Smooth muscle cell (in vitro differentiated cells): ENCODE results near the gene B3GNT2. TPM values are rescaled to one million over a fixed set of nuclear protein-coding genes. Genes with fewer than 3 reads are reported as not detected.

Experiments
- DNase-seq: peaks from one replicate; lab custom pipeline; 2025; ENCODE audit not compliant: unreplicated experiment; lab: John Stamatoyannopoulos, UW
- H2AFZ ChIP-seq: fragments of 200-600 bp; sonication (generic); 2 replicates; pipeline ENCODE4 v1.6.0; 2016; ENCODE audit warnings: antibody characterized with exemption, low read depth, mild to moderate bottlenecking
- H3F3A ChIP-seq: fragments of 200-600 bp; sonication (generic); 2 replicates; pipeline ENCODE4 v1.6.0; 2017; ENCODE audit warnings: antibody characterized with exemption, low read depth
- H3K27ac ChIP-seq: fragments of 200-600 bp; sonication (generic); 2 replicates; pipeline ENCODE4 v1.5.1; 2016; ENCODE audit warnings: low read depth, mild to moderate bottlenecking
- H3K27me3 ChIP-seq: fragments of 200-600 bp; sonication (generic); 2 replicates; pipeline ENCODE4 v1.6.1; 2016; ENCODE audit warnings: low read depth, mild to moderate bottlenecking
- H3K36me3 ChIP-seq: fragments of 200-600 bp; sonication (generic); 2 replicates; pipeline ENCODE4 v1.5.1; 2016; ENCODE audit warnings: low read depth
- H3K4me1 ChIP-seq: fragments of 200-600 bp; sonication (generic); 2 replicates; pipeline ENCODE4 v1.5.1; 2016; ENCODE audit warnings: low read depth
- H3K4me2 ChIP-seq: fragments of 200-600 bp; sonication (generic); 2 replicates; pipeline ENCODE4 v1.6.0; 2016; ENCODE audit warnings: mild to moderate bottlenecking
- H3K4me3 ChIP-seq: fragments of 200-600 bp; sonication (generic); 2 replicates; pipeline ENCODE4 v1.5.1; 2016; ENCODE audit warnings: mild to moderate bottlenecking
- H3K79me2 ChIP-seq: fragments of 200-600 bp; sonication (generic); 2 replicates; pipeline ENCODE4 v1.6.0; 2016; ENCODE audit warnings: low read depth, mild to moderate bottlenecking
- H3K9ac ChIP-seq: fragments of 200-600 bp; sonication (generic); 2 replicates; pipeline ENCODE4 v1.6.0; 2016; ENCODE audit warnings: low read depth
- H3K9me3 ChIP-seq: fragments of 200-600 bp; sonication (generic); replicated peaks from 2 replicates; pipeline ENCODE4 v1.5.1; 2016; ENCODE audit warnings: low read depth
- H4K20me1 ChIP-seq: fragments of 200-600 bp; sonication (generic); 2 replicates; pipeline ENCODE4 v1.6.0; 2016; ENCODE audit warnings: low read depth
- WGBS: methylation state at CpG from one replicate; pipeline ENCODE4 v1.1.7; 2016; ENCODE audit warnings: low lambda C conversion rate; 5-methylcytosine and 5-hydroxymethylcytosine counted together
- polyA plus RNA-seq: library from polyadenylated mRNA; unstranded; fragments of >200 nt; fragmentation: Nextera tagmentation; extraction: Ambion mirVana; gene quantifications from 2 replicates; pipeline ENCODE4 v1.2.1, GENCODE V29; 2016
- total RNA-seq: library from RNA; depleted of rRNA; stranded (reverse); fragments of >200 nt; gene quantifications from 2 replicates; pipeline ENCODE4 v1.2.3, GENCODE V29; 2014
- TF ChIP-seq, protein P1 (sequence below): fragments of 200-600 bp; sonication (generic); IDR thresholded peaks from 2 replicates; pipeline ENCODE4 v1.5.1; 2017; ENCODE audit warnings: borderline replicate concordance, mild to moderate bottlenecking, antibody characterized with exemption; ENCODE audit not compliant: insufficient read depth, poor library complexity, severe bottlenecking

The B3GNT2 gene
- total and polyA plus RNA-seq, 2 experiments from 2014 or later, result 16.5 to 29.3 TPM

DNA sequence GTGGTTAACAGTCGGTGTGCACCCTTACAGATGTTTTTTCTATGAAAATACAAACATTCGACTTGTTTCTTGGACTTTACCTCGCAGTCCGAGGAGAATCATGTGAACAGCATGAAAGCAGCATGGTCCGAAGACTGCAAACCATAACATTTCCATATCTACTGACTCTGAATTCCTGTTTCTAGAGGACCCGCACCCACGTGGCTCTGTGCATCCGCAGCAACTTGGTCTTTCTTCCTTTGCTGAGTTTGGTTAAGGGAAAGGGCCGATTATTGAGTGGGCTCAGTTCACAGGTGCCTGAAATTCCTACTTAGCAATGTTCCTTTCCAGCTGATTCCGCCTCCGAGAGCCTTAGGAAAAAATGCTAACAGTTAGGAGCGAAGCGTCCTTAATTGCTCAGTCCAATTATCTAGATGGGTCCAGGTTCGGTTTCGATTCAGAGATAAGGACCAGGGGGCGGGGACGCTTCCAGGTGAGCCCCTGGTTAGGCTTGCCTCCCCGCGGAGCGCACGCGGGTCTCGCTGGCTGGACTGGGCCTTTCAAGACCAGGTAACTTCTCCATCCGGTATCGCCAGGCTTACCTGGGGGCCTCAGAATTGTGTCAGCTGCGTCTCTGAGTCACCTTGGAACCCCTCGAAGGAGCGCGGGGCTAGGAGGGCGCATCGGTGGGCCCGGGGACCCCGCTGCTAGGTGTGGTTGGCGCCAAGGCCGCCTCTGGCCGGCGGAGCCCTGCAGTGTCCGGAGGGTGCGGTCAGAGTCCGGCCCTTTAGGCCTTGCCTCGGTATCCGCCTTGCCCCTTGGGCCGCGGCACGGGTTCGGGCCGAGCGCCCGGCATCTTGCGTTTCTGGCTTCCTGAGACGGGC, 1.1 kb upstream of the B3GNT2 start:
- Histone ChIP-seq H3F3A (no peaks in the 10 kb centered on the region), H3K4me2 (peak overlapping the region; percentile 100), H3K36me3 (no peaks in the 10 kb centered on the region), H4K20me1 (peaks cover 28% of the 10 kb centered on the region), H3K4me1 (peaks cover 15% of the 10 kb centered on the region), H3K4me3 (peak overlapping the region; percentile 90), H3K27ac (no peak overlapping the region), H3K9me3 (no peaks in the 10 kb centered on the region), H3K9ac (no peak overlapping the region), H3K27me3 (no peaks in the 10 kb centered on the region), H2AFZ (peak overlapping the region; percentile 98), H3K79me2 (peaks cover 34% of the 10 kb centered on the region)
- WGBS, result 78% methylated on average over 50 of the region's 51 CpGs
- no peak for DNase-seq
- TF ChIP-seq, protein P1, sequence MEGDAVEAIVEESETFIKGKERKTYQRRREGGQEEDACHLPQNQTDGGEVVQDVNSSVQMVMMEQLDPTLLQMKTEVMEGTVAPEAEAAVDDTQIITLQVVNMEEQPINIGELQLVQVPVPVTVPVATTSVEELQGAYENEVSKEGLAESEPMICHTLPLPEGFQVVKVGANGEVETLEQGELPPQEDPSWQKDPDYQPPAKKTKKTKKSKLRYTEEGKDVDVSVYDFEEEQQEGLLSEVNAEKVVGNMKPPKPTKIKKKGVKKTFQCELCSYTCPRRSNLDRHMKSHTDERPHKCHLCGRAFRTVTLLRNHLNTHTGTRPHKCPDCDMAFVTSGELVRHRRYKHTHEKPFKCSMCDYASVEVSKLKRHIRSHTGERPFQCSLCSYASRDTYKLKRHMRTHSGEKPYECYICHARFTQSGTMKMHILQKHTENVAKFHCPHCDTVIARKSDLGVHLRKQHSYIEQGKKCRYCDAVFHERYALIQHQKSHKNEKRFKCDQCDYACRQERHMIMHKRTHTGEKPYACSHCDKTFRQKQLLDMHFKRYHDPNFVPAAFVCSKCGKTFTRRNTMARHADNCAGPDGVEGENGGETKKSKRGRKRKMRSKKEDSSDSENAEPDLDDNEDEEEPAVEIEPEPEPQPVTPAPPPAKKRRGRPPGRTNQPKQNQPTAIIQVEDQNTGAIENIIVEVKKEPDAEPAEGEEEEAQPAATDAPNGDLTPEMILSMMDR, result no peak

DNA sequence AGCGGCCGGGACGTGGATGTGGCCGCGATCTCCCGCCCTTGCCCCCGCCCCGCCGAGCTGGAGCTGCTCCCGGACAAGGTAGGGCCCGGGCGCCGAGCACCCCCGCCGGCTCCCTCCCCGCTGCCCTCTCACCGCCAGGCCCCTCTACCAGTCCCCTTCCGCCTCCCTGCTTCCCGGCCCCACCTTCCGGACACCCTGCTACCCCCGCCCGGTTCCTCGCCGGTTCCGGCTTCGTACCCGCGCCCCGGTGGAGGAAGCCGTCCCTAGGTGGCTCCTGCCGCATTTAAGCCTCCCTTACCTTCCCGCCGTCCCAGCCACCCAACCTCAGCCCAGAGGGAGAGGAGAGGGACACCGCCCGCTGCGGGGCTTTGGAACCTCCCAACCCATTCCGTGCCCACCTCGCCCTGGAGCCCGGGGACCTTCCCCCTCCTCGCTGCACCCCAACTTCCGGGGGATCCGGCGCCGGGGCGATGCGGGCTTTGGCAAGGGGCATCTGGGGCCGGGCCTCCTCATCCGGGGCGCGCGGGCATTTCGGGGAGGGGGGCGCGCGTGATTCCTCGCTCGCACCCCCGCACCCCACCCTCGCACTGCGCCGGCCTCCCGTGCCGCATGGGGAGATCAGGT, 475 bp downstream of the B3GNT2 start:
- H3K36me3 ChIP-seq, result no peaks in the 10 kb centered on the region
- H4K20me1 ChIP-seq, result peaks cover 44% of the 10 kb centered on the region
- H3K9ac ChIP-seq, result peak overlapping the region; percentile 68
- H3K27me3 ChIP-seq, result no peaks in the 10 kb centered on the region
- H3K4me1 ChIP-seq, result peaks cover 25% of the 10 kb centered on the region
- no peak for DNase-seq
- no peaks in the 10 kb centered on the region for H3K9me3 ChIP-seq
- peak overlapping the region; percentile 67 for H2AFZ ChIP-seq
- 3% methylated on average over 23 of the region's 63 CpGs for WGBS
- H3K4me3 ChIP-seq, result peak overlapping the region; percentile 90
- H3F3A ChIP-seq, result no peaks in the 10 kb centered on the region
- TF ChIP-seq, protein P1, result no peak
- H3K79me2 ChIP-seq, result peaks cover 50% of the 10 kb centered on the region
- peak overlapping the region; percentile 20 for H3K27ac ChIP-seq
- peak overlapping the region; percentile 100 for H3K4me2 ChIP-seq

DNA sequence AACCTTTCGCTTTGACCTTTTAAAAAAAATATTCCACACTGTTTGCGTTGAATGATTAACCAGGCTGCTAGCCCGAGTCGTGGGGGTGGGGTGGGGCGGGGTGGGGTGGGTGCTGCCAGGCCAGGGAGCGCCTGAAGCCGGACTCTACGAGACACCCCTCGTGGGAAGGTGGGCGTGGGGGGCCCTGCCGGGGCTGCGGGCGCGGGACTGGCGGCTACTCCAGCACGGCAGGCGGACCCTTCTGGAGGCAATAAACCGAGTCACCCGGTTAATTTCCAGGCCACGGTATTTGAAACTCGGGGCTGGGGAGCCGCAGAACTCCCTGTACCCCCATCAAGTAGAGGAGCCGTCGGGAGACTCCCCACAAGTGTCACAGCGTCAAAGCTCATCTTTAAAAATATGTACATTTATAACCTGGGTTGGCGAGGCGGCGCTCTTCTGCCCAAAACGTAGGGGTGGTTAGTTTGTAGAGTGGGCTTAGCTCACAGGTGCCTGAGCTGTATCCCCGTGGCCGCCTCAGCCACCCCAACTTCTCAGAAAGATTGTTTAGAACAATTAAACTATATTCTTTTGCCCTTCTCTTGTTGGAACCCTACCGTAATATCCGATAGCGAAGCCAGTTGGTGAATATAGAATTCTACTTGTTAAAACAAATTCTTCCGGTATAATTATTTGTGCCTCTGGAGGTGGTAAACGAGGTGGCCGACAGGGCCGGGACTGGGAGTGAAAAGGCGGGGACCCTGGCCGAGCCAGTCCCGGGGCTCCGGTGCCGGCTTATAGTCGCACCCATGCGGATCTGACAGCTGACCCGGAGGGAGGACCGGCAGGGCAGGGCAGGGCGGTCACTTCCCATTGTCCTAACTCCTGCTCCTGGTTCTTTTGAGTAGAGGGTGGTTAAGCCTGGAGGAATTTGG, 1.4 kb downstream of the B3GNT2 start:
- H3K4me2 ChIP-seq, result peak overlapping the region; percentile 100
- H2AFZ ChIP-seq, result peak overlapping the region; percentile 48
- H3F3A ChIP-seq, result no peaks in the 10 kb centered on the region
- 1% methylated on average over 46 of the region's 48 CpGs for WGBS
- H3K4me1 ChIP-seq, result peaks cover 32% of the 10 kb centered on the region
- H3K79me2 ChIP-seq, result peaks cover 59% of the 10 kb centered on the region
- no peaks in the 10 kb centered on the region for H3K36me3 ChIP-seq
- TF ChIP-seq, protein P1, result no peak
- peaks cover 53% of the 10 kb centered on the region for H4K20me1 ChIP-seq
- peak overlapping the region; percentile 90 for H3K4me3 ChIP-seq
- no peak overlapping the region for H3K27ac ChIP-seq
- H3K27me3 ChIP-seq, result no peaks in the 10 kb centered on the region
- no peak for DNase-seq
- H3K9me3 ChIP-seq, result no peaks in the 10 kb centered on the region
- H3K9ac ChIP-seq, result peak overlapping the region; percentile 68
